ENCODE measurements around the gene MYRIP.

DNA sequence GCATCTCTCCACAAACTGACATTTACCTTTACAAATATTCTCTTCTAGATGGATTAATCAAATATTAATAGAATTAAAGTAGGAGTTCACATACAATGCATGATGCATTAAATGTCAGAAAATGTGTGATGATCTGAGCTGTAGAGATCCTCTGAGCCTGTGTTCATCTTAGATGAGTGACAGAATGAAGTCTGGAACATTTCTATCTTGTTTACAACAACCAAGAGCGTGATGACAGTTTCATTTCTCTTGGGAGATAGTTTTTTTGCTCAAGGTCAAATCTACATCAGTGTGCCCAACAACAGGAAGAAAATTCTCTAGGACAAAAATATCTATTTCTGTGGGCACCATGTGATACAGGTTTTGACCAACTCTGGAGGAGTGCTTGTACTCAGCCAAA, 211.9 kb downstream of the MYRIP start:
- TF ChIP-seq, protein P1, sequence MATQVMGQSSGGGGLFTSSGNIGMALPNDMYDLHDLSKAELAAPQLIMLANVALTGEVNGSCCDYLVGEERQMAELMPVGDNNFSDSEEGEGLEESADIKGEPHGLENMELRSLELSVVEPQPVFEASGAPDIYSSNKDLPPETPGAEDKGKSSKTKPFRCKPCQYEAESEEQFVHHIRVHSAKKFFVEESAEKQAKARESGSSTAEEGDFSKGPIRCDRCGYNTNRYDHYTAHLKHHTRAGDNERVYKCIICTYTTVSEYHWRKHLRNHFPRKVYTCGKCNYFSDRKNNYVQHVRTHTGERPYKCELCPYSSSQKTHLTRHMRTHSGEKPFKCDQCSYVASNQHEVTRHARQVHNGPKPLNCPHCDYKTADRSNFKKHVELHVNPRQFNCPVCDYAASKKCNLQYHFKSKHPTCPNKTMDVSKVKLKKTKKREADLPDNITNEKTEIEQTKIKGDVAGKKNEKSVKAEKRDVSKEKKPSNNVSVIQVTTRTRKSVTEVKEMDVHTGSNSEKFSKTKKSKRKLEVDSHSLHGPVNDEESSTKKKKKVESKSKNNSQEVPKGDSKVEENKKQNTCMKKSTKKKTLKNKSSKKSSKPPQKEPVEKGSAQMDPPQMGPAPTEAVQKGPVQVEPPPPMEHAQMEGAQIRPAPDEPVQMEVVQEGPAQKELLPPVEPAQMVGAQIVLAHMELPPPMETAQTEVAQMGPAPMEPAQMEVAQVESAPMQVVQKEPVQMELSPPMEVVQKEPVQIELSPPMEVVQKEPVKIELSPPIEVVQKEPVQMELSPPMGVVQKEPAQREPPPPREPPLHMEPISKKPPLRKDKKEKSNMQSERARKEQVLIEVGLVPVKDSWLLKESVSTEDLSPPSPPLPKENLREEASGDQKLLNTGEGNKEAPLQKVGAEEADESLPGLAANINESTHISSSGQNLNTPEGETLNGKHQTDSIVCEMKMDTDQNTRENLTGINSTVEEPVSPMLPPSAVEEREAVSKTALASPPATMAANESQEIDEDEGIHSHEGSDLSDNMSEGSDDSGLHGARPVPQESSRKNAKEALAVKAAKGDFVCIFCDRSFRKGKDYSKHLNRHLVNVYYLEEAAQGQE (IDR thresholded peaks at IDR 0.05; ENCODE audit: insufficient read depth in 1 of 2, low read depth in 2 of 2, low read length in 2 of 2): no peak
- TF ChIP-seq FOXP2 (optimal IDR thresholded peaks at IDR 0.05; ENCODE audit: borderline replicate concordance, extremely low read depth, extremely low read length, insufficient read depth): no peak

Measured in PFSK-1 (cell line).